ENCODE results near the gene SPRYD7.

DNA sequence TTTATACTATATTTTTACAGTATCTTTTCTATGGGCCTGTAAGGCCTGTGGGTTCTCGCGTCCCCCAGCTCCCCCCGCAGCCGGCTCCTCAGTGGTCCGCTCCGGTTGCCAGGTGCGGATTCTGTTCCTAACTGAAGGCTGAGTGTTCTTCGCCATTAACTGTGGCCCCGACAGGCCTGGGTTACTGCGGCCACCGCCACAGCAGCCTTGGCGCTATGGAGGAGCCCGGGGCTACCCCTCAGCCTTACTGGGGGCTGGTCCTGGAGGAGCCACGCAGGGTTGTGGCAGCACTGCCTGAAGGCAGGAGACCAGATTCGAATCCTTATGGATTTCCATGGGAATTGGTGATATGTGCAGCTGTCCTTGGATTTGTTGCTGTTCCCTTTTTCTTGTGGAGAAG, 45.8 kb downstream of the SPRYD7 start:
- TF ChIP-seq, protein P1, sequence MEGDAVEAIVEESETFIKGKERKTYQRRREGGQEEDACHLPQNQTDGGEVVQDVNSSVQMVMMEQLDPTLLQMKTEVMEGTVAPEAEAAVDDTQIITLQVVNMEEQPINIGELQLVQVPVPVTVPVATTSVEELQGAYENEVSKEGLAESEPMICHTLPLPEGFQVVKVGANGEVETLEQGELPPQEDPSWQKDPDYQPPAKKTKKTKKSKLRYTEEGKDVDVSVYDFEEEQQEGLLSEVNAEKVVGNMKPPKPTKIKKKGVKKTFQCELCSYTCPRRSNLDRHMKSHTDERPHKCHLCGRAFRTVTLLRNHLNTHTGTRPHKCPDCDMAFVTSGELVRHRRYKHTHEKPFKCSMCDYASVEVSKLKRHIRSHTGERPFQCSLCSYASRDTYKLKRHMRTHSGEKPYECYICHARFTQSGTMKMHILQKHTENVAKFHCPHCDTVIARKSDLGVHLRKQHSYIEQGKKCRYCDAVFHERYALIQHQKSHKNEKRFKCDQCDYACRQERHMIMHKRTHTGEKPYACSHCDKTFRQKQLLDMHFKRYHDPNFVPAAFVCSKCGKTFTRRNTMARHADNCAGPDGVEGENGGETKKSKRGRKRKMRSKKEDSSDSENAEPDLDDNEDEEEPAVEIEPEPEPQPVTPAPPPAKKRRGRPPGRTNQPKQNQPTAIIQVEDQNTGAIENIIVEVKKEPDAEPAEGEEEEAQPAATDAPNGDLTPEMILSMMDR (IDR thresholded peaks at IDR 0.05; ENCODE audit: low read length), result no peak
- no peak for TF ChIP-seq EZH2 (IDR thresholded peaks at IDR 0.05; ENCODE audit: borderline replicate concordance, low read length)
